WTC11 (cell line): ENCODE measurements around the gene ELMO1. TPM values are rescaled to one million over a fixed set of nuclear protein-coding genes. Genes with fewer than 3 reads are reported as not detected.

Experiments
- ATAC-seq: fragments of 200-7000 bp; cut with Tn5 transposase; 2 replicates; pipeline ENCODE4 v1.10.0; 2021; ENCODE audit warnings: mild to moderate bottlenecking, moderate library complexity
- CTCF ChIA-PET: fragments of 300-600 bp; sonication (Branson Sonifier 250); formaldehyde crosslinking; loops from one replicate; lab custom pipeline; 2021; ENCODE audit warnings: antibody characterized with exemption; lab: Charles Lee
- POLR2A ChIA-PET: fragments of 350-600 bp; sonication (Branson Sonifier 250); formaldehyde crosslinking; loops from one replicate; lab custom pipeline; 2021; ENCODE audit warnings: antibody characterized with exemption; lab: Charles Lee
- DNase-seq: peaks from one replicate; pipeline ENCODE4 v3.0.0; 2021; ENCODE audit warnings: low spot score
- H3K27ac Mint-ChIP-seq: 2 replicates; pipeline ENCODE4 v1.8.0; 2021; ENCODE audit warnings: mixed read lengths
- H3K27me3 Mint-ChIP-seq: 2 replicates; pipeline ENCODE4 v1.8.0; 2021; ENCODE audit warnings: low read depth, mild to moderate bottlenecking, moderate library complexity, mixed read lengths
- H3K36me3 Mint-ChIP-seq: 2 replicates; pipeline ENCODE4 v1.8.0; 2021; ENCODE audit warnings: mixed read lengths
- H3K4me1 Mint-ChIP-seq: 2 replicates; pipeline ENCODE4 v1.8.0; 2022; ENCODE audit warnings: mixed read lengths
- H3K4me3 Mint-ChIP-seq: 2 replicates; pipeline ENCODE4 v1.8.0; 2021; ENCODE audit warnings: mild to moderate bottlenecking, moderate library complexity, mixed read lengths
- H3K9me3 Mint-ChIP-seq: 2 replicates; pipeline ENCODE4 v1.8.0; 2021; ENCODE audit warnings: mixed read lengths
- ATF1 ChIP-seq: sonication (generic); formaldehyde crosslinking; IDR thresholded peaks from 2 replicates; pipeline ENCODE4 v1.8.1; 2023; ENCODE audit warnings: mild to moderate bottlenecking, moderate library complexity, missing genetic modification reagents
- GTF2I ChIP-seq: fragments of 250-450 bp; sonication (Bioruptor Pico); conservative IDR thresholded peaks from 2 replicates; pipeline ENCODE4 v1.4.0; 2021; ENCODE audit warnings: mild to moderate bottlenecking
- JUN ChIP-seq: sonication (generic); formaldehyde crosslinking; IDR thresholded peaks from 2 replicates; pipeline ENCODE4 v1.8.0; 2023; ENCODE audit warnings: mild to moderate bottlenecking, missing genetic modification reagents
- MYBL2 ChIP-seq: sonication (generic); formaldehyde crosslinking; IDR thresholded peaks from 2 replicates; pipeline ENCODE4 v1.8.1; 2023; ENCODE audit warnings: mild to moderate bottlenecking, moderate library complexity, missing genetic modification reagents
- NFE2L1 ChIP-seq: sonication (generic); formaldehyde crosslinking; IDR thresholded peaks from 2 replicates; pipeline ENCODE4 v1.8.1; 2023; ENCODE audit warnings: missing genetic modification reagents
- NFYB ChIP-seq: sonication (generic); formaldehyde crosslinking; conservative IDR thresholded peaks from 2 replicates; pipeline ENCODE4 v1.8.0; 2022; ENCODE audit warnings: low read depth, missing genetic modification reagents
- NR1H2 ChIP-seq: sonication (generic); formaldehyde crosslinking; IDR thresholded peaks from 2 replicates; pipeline ENCODE4 v1.9.0; 2021; ENCODE audit warnings: mild to moderate bottlenecking, moderate library complexity, missing genetic modification reagents
- OVOL2 ChIP-seq: fragments of 250-450 bp; sonication (Bioruptor Pico); IDR thresholded peaks from 2 replicates; pipeline ENCODE4 v1.9.0; 2021; ENCODE audit warnings: mild to moderate bottlenecking, borderline replicate concordance
- PRRX2 ChIP-seq: fragments of 250-450 bp; sonication (Bioruptor Pico); IDR thresholded peaks from 2 replicates; pipeline ENCODE4 v1.8.0; 2021; ENCODE audit warnings: mild to moderate bottlenecking
- SMAD3 ChIP-seq: sonication (generic); formaldehyde crosslinking; IDR thresholded peaks from 2 replicates; pipeline ENCODE4 v1.8.0; 2022; ENCODE audit warnings: missing genetic modification reagents, mild to moderate bottlenecking, borderline replicate concordance
- SP1 ChIP-seq: sonication (generic); formaldehyde crosslinking; conservative IDR thresholded peaks from 2 replicates; pipeline ENCODE4 v1.8.1; 2022; ENCODE audit warnings: missing genetic modification reagents
- ZNF263 ChIP-seq: sonication (generic); formaldehyde crosslinking; IDR thresholded peaks from 2 replicates; pipeline ENCODE4 v1.8.1; 2022; ENCODE audit warnings: low read depth, mild to moderate bottlenecking, moderate library complexity, missing genetic modification reagents
- total RNA-seq: library from RNA; stranded (reverse); gene quantifications from 3 replicates; pipeline ENCODE4 v1.2.3, GENCODE V29; 2021
- TF ChIP-seq, protein P1 (sequence below): sonication (generic); formaldehyde crosslinking; IDR thresholded peaks from 2 replicates; pipeline ENCODE4 v1.8.0; 2022; ENCODE audit warnings: mild to moderate bottlenecking, missing genetic modification reagents
- TF ChIP-seq, protein P2 (sequence below): sonication (generic); formaldehyde crosslinking; conservative IDR thresholded peaks from 2 replicates; pipeline ENCODE4 v1.8.1; 2022; ENCODE audit warnings: mild to moderate bottlenecking, missing genetic modification reagents
- TF ChIP-seq, protein P3 (sequence below): fragments of 250-450 bp; sonication (Bioruptor Pico); IDR thresholded peaks from 2 replicates; pipeline ENCODE4 v1.9.0; 2021; ENCODE audit warnings: mild to moderate bottlenecking
- TF ChIP-seq, protein P4 (sequence below): sonication (generic); formaldehyde crosslinking; IDR thresholded peaks from 2 replicates; pipeline ENCODE4 v1.8.1; 2022; ENCODE audit warnings: low read depth, missing genetic modification reagents, borderline replicate concordance
- TF ChIP-seq, protein P5 (sequence below): sonication (generic); formaldehyde crosslinking; IDR thresholded peaks from 2 replicates; pipeline ENCODE4 v1.8.0; 2022; ENCODE audit warnings: missing genetic modification reagents
- TF ChIP-seq, protein P6 (sequence below): sonication (generic); formaldehyde crosslinking; IDR thresholded peaks from 2 replicates; pipeline ENCODE4 v1.8.1; 2023; ENCODE audit warnings: mild to moderate bottlenecking, missing genetic modification reagents, moderate library complexity
- TF ChIP-seq, protein P7 (sequence below): fragments of 250-450 bp; sonication (Bioruptor Pico); conservative IDR thresholded peaks from 2 replicates; pipeline ENCODE4 v1.9.0; 2021; ENCODE audit warnings: mild to moderate bottlenecking

Gene ELMO1
- total RNA-seq, 1 experiment from 2014 or later: 19.4 TPM

DNA sequence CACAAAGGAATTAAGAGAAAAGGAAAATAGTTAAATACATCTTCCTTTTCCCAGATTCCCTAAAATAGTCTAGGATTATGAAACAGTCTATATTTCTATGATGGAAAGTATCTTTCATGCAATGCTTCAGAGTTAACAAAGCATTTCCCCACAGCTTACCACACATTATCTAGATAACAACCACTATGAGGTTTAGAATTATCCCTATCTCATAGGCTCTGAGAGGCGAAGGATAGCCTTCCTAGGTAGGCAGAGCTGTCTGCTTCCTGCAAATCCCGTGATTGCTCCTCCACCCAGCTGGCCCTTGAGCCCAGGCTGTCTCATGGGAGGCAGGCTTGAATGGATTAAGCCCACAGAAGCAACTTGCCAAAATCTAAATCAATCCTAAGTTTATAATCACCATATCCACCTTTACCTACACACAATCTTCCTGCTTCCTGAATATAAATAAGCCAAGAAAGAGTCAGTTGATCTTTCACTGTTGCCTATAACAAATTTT is 402.9 kb downstream of the ELMO1 start (continued):
- TF ChIP-seq, protein P1, sequence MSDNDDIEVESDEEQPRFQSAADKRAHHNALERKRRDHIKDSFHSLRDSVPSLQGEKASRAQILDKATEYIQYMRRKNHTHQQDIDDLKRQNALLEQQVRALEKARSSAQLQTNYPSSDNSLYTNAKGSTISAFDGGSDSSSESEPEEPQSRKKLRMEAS: no peak
- TF ChIP-seq NFYB: no peak
- TF ChIP-seq OVOL2 (CRISPR knock-in tag): no peak
- TF ChIP-seq, all 79 proteins: peak for 0

DNA sequence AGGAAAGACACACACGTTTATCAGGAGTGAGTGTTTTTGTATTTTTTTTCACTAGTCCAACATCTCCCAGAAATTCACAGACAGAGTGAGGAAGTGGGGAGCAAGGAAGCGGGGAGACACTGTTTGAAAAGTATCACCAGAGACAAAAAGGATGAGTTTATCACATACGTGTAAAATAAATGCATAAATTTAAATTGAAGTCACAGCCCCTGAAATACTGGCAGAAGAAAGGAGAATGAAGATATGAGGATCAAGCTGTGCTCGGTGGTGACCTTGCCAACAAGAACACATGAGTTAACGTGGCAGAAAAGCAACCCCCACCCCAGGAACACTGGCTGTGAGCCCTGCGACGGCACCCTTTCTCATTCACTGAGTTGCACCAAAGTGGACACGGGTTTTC is 407.2 kb downstream of the ELMO1 start:
- ChIA-PET CTCF (no interaction called here), POLR2A (no interaction called here)
- DNase-seq: no peak
- ATAC-seq: no peak
- TF ChIP-seq NR1H2 (CRISPR knock-in tag): no peak
- TF ChIP-seq, protein P2, sequence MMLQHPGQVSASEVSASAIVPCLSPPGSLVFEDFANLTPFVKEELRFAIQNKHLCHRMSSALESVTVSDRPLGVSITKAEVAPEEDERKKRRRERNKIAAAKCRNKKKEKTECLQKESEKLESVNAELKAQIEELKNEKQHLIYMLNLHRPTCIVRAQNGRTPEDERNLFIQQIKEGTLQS (CRISPR knock-in tag): no peak
- peaks cover 9% of the 10 kb centered on the region for H3K9me3 Mint-ChIP-seq
- H3K27ac Mint-ChIP-seq: no peak overlapping the region
- peaks cover 5% of the 10 kb centered on the region for H3K4me1 Mint-ChIP-seq
- H3K36me3 Mint-ChIP-seq: peaks cover 8% of the 10 kb centered on the region
- H3K4me3 Mint-ChIP-seq: no peak overlapping the region
- no peaks in the 10 kb centered on the region for H3K27me3 Mint-ChIP-seq

DNA sequence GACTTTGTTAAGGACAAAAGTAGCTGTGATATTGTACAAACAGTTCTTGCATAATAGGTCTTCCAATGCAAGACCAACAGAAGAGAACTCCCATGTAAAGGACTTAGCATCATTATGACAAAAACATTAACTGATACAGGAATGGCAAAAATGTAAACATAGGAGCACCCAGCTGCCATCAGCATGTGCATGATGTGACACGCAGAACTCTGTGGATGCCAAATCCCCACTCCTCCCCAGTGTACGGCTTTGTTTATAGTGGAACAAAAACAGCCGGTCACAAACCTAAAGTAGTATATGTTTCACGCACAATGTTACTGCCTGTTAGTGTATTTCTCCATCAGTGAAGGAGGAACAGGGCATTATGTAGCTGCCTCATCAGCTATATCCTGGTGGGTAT is 408.3 kb downstream of the ELMO1 start:
- CTCF ChIA-PET: no interaction called here
- H3K4me3 Mint-ChIP-seq: no peak overlapping the region

More for the DNA sequence above, 408.3 kb downstream of the ELMO1 start:
- Mint-ChIP-seq H3K27ac (no peak overlapping the region), H3K27me3 (no peaks in the 10 kb centered on the region), H3K9me3 (peaks cover 9% of the 10 kb centered on the region), H3K36me3 (peaks cover 8% of the 10 kb centered on the region), H3K4me1 (no peaks in the 10 kb centered on the region)
- TF ChIP-seq, protein P3, sequence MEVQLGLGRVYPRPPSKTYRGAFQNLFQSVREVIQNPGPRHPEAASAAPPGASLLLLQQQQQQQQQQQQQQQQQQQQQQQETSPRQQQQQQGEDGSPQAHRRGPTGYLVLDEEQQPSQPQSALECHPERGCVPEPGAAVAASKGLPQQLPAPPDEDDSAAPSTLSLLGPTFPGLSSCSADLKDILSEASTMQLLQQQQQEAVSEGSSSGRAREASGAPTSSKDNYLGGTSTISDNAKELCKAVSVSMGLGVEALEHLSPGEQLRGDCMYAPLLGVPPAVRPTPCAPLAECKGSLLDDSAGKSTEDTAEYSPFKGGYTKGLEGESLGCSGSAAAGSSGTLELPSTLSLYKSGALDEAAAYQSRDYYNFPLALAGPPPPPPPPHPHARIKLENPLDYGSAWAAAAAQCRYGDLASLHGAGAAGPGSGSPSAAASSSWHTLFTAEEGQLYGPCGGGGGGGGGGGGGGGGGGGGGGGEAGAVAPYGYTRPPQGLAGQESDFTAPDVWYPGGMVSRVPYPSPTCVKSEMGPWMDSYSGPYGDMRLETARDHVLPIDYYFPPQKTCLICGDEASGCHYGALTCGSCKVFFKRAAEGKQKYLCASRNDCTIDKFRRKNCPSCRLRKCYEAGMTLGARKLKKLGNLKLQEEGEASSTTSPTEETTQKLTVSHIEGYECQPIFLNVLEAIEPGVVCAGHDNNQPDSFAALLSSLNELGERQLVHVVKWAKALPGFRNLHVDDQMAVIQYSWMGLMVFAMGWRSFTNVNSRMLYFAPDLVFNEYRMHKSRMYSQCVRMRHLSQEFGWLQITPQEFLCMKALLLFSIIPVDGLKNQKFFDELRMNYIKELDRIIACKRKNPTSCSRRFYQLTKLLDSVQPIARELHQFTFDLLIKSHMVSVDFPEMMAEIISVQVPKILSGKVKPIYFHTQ (CRISPR knock-in tag): no peak
- TF ChIP-seq, protein P4, sequence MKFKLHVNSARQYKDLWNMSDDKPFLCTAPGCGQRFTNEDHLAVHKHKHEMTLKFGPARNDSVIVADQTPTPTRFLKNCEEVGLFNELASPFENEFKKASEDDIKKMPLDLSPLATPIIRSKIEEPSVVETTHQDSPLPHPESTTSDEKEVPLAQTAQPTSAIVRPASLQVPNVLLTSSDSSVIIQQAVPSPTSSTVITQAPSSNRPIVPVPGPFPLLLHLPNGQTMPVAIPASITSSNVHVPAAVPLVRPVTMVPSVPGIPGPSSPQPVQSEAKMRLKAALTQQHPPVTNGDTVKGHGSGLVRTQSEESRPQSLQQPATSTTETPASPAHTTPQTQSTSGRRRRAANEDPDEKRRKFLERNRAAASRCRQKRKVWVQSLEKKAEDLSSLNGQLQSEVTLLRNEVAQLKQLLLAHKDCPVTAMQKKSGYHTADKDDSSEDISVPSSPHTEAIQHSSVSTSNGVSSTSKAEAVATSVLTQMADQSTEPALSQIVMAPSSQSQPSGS (CRISPR knock-in tag): no peak
- no peak for TF ChIP-seq SMAD3 (CRISPR knock-in tag)
- no peak for TF ChIP-seq SP1
- TF ChIP-seq PRRX2: no peak
- TF ChIP-seq, protein P5, sequence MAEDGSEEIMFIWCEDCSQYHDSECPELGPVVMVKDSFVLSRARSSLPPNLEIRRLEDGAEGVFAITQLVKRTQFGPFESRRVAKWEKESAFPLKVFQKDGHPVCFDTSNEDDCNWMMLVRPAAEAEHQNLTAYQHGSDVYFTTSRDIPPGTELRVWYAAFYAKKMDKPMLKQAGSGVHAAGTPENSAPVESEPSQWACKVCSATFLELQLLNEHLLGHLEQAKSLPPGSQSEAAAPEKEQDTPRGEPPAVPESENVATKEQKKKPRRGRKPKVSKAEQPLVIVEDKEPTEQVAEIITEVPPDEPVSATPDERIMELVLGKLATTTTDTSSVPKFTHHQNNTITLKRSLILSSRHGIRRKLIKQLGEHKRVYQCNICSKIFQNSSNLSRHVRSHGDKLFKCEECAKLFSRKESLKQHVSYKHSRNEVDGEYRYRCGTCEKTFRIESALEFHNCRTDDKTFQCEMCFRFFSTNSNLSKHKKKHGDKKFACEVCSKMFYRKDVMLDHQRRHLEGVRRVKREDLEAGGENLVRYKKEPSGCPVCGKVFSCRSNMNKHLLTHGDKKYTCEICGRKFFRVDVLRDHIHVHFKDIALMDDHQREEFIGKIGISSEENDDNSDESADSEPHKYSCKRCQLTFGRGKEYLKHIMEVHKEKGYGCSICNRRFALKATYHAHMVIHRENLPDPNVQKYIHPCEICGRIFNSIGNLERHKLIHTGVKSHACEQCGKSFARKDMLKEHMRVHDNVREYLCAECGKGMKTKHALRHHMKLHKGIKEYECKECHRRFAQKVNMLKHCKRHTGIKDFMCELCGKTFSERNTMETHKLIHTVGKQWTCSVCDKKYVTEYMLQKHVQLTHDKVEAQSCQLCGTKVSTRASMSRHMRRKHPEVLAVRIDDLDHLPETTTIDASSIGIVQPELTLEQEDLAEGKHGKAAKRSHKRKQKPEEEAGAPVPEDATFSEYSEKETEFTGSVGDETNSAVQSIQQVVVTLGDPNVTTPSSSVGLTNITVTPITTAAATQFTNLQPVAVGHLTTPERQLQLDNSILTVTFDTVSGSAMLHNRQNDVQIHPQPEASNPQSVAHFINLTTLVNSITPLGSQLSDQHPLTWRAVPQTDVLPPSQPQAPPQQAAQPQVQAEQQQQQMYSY (CRISPR knock-in tag): no peak
- no peak for TF ChIP-seq MYBL2 (CRISPR knock-in tag)
- TF ChIP-seq ATF1: no peak
- no peak for TF ChIP-seq JUN
- TF ChIP-seq GTF2I (CRISPR knock-in tag): no peak
- no peak for TF ChIP-seq ZNF263 (CRISPR knock-in tag)
- TF ChIP-seq, protein P6, sequence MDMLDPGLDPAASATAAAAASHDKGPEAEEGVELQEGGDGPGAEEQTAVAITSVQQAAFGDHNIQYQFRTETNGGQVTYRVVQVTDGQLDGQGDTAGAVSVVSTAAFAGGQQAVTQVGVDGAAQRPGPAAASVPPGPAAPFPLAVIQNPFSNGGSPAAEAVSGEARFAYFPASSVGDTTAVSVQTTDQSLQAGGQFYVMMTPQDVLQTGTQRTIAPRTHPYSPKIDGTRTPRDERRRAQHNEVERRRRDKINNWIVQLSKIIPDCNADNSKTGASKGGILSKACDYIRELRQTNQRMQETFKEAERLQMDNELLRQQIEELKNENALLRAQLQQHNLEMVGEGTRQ: no peak
- TF ChIP-seq, protein P7, sequence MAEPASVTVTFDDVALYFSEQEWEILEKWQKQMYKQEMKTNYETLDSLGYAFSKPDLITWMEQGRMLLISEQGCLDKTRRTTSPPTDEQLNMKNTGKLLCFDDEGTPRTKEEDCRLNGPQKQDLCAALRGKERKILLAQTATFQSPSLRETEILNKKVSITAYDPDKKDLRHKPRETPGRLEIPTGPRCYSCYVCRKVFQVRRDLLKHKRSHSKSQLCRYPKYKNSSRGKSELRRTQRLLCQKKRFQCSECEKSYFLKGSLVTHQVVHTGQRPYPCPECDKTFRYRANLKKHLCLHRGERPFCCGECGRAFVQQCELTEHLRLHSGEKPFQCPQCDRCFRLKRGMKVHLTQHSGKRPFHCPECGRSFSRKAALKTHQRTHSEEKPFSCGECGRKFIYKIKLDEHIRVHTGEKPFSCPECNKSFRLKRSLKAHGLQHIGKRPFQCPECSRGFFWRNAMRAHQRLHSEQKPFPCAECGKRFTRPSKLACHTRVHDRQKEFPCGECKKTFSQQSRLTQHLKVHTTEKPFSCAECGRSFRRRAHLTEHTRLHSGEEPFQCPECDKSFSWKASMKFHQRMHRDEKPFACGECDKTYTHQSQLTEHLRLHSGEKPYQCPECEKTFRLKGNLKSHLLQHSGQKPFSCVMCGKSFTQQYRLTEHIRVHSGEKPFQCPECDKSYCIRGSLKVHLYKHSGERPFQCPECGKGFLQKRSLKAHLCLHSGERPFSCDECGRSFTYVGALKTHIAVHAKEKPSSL (CRISPR knock-in tag): no peak
- TF ChIP-seq NFE2L1 (CRISPR knock-in tag): no peak
- no peak for ATAC-seq
- POLR2A ChIA-PET: no interaction called here
- no peak for DNase-seq
